ENCODE data around the gene GALNT15. TPM values are rescaled to one million over a fixed set of nuclear protein-coding genes. Genes with fewer than 3 reads are reported as not detected.

The GALNT15 gene
- total and polyA plus RNA-seq, 2 of the 4 experiments (the other 2 are of a cell fraction) = 12.8 to 19.7 TPM

DNA sequence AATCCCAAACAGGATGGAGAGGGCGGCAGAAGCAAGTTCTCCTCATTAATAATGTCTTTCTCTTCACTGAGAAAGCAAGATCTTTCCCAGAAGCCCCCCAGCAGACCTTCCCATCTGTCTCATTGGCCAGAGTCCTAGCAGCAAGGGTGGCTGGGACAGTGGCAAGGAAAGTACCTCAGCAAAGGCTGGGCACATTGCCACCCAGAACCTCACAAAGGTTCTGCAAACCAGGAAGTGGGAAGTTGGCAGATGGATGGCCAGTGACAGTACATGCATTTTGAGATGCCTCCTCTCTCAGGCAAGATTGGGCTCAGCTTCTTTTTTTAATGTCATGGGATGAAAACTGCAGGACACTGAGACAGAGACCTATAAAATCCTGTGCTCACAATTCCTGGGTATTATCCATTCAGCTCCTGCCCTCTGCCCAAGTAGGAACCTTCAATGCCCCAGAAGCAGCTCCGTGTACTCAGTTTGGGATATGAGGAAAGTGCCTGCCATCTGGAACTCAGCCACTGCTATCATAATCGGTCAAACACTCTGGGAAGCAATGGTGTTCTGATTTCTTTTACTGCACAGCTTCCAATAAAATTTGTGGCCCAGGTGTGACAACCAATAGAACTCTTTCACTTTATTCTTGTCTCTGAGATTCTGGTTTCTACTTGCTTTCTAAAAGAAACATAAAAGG, 64.7 kb downstream of the GALNT15 start (continued):
- TF ChIP-seq, protein P1, sequence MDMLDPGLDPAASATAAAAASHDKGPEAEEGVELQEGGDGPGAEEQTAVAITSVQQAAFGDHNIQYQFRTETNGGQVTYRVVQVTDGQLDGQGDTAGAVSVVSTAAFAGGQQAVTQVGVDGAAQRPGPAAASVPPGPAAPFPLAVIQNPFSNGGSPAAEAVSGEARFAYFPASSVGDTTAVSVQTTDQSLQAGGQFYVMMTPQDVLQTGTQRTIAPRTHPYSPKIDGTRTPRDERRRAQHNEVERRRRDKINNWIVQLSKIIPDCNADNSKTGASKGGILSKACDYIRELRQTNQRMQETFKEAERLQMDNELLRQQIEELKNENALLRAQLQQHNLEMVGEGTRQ (IDR thresholded peaks at IDR 0.05; ENCODE audit: low read depth, low read length) = no peak

GRCh38 chr3:16239780-16240179, 65.3 kb downstream of the GALNT15 start:
- peak overlapping the region; percentile 23; the same call in 1 of the 3 replicates for H2BK15ac ChIP-seq (ENCODE audit: low read depth, low read length)
- TF ChIP-seq MAZ (IDR thresholded peaks at IDR 0.05; ENCODE audit: borderline replicate concordance, low read depth, low read length) = no peak
- no peak for TF ChIP-seq BHLHE40 (IDR thresholded peaks at IDR 0.05; ENCODE audit: low read depth, low read length)
- TF ChIP-seq, protein P2, sequence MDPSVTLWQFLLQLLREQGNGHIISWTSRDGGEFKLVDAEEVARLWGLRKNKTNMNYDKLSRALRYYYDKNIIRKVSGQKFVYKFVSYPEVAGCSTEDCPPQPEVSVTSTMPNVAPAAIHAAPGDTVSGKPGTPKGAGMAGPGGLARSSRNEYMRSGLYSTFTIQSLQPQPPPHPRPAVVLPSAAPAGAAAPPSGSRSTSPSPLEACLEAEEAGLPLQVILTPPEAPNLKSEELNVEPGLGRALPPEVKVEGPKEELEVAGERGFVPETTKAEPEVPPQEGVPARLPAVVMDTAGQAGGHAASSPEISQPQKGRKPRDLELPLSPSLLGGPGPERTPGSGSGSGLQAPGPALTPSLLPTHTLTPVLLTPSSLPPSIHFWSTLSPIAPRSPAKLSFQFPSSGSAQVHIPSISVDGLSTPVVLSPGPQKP (IDR thresholded peaks at IDR 0.05; ENCODE audit: borderline replicate concordance, low read depth, low read length) = no peak
- TF ChIP-seq FOS (IDR thresholded peaks at IDR 0.05; ENCODE audit: low read depth, low read length) = no peak
- no peak for TF ChIP-seq MXI1 (IDR thresholded peaks at IDR 0.05; ENCODE audit: borderline replicate concordance, low read depth, low read length)
- no peak for TF ChIP-seq CEBPB (IDR thresholded peaks at IDR 0.05; ENCODE audit: low read depth, low read length)
- no peak for TF ChIP-seq RAD21 (IDR thresholded peaks at IDR 0.05; ENCODE audit: low read length)
- TF ChIP-seq CHD1 (IDR thresholded peaks at IDR 0.05; ENCODE audit: low read depth, low read length) = no peak
- TF ChIP-seq, protein P1 (IDR thresholded peaks at IDR 0.05; ENCODE audit: low read depth, low read length) = no peak
- H2AFZ ChIP-seq (replicated peaks; ENCODE audit: low read length, poor library complexity) = no peak overlapping the region
- H3K56ac ChIP-seq (ENCODE audit: extremely low read depth, insufficient read depth, low read length) = no peak overlapping the region
- no peak overlapping the region for H3K4me3 ChIP-seq (ENCODE audit: insufficient read depth, low read depth, low read length)
- peak overlapping the region; percentile 36; the same call in 1 of the 2 replicates for H3K18ac ChIP-seq (ENCODE audit: low read depth, low read length)
- DNase-seq = peak; percentile 17
- WGBS, 2 experiments (ENCODE audit: extremely low coverage in 2 of 2, insufficient read length in 1 of 2) = no CpG with 5 or more reads among the region's 4 CpGs
- H2AK5ac ChIP-seq (ENCODE audit: low read depth, low read length) = no peak overlapping the region
- H3K4me1 ChIP-seq (ENCODE audit: control insufficient read depth, insufficient read depth, low read length) = peaks cover 17% of the 10 kb centered on the region
- 0 out of 2 replicates have a peak overlapping the region, but pooled peaks have one; percentile 10 for H4K5ac ChIP-seq (ENCODE audit: low read depth, low read length)
- ChIA-PET POLR2A (ENCODE audit: unreplicated experiment) (no interaction called here), CTCF (no interaction called here)
- no peaks in the 10 kb centered on the region for H3K27me3 ChIP-seq (ENCODE audit: control insufficient read depth, insufficient read depth, low read length)
- peak overlapping the region; percentile 61; the same call in 1 of the 2 replicates for H3K27ac ChIP-seq (ENCODE audit: insufficient read depth, low read length)
- peak overlapping the region; percentile 65 for H2BK120ac ChIP-seq (ENCODE audit: low read depth, low read length)
- peak overlapping the region; percentile 63; the same call in 1 of the 2 replicates for H2BK20ac ChIP-seq (ENCODE audit: low read depth, low read length)
- no peak overlapping the region for H2AK9ac ChIP-seq (replicated peaks; ENCODE audit: low read depth, low read length, poor library complexity)
- intact Hi-C loops (cut with micrococcal nuclease) = loop anchor here (2.0 to 10.0 kb wide), 2 partner anchors 57 to 605 kb away; no protein-coding TSS in a partner anchor
- peak; percentile 4; the same call in 1 of the 2 replicates for ATAC-seq (ENCODE audit: low read depth)
- no peaks in the 10 kb centered on the region for H3K79me1 ChIP-seq (ENCODE audit: low read depth in 1 of 2, low read length in 2 of 2)
- H4K20me1 ChIP-seq (ENCODE audit: insufficient read depth, low read length) = no peaks in the 10 kb centered on the region
- H3K9me1 ChIP-seq (ENCODE audit: insufficient read depth, low read length) = peaks cover 16% of the 10 kb centered on the region
- H4K8ac ChIP-seq (ENCODE audit: low read depth in 2 of 2, low read length in 2 of 2) = 0 out of 4 replicates have a peak overlapping the region, but pooled peaks of 1 of the 2 experiments have one; percentile 25
- H4K91ac ChIP-seq (ENCODE audit: insufficient read depth, low read depth, low read length) = no peak overlapping the region
- no peak overlapping the region for H3K4ac ChIP-seq (ENCODE audit: low read depth, low read length)
- H3K36me3 ChIP-seq (ENCODE audit: control insufficient read depth, insufficient read depth, low read length) = no peaks in the 10 kb centered on the region
- H2BK5ac ChIP-seq (ENCODE audit: low read depth, low read length, poor library complexity, severe bottlenecking) = peak overlapping the region; percentile 60
- no TSS peak for BruUV-seq (replicated peaks)
- 0 out of 2 replicates have a peak overlapping the region, but pooled peaks have one; percentile 48 for H3K9ac ChIP-seq (ENCODE audit: low read depth, low read length)
- no peak overlapping the region for H3K23ac ChIP-seq (ENCODE audit: low read depth, low read length)
- dilution Hi-C loops (cut with HindIII; ENCODE audit: low sequenced_read_pairs, unreplicated experiment) = no loop called here
- 0 out of 2 replicates have a peak overlapping the region, but pooled peaks have one; percentile 23 for H3K14ac ChIP-seq (replicated peaks; ENCODE audit: low read depth, low read length)
- in situ Hi-C loops (cut with MboI; ENCODE audit: low sequenced_read_pairs) = loop anchor here (5.0 to 25.0 kb wide), 3 partner anchors 57 to 602 kb away; no protein-coding TSS in a partner anchor
- H3K9me3 ChIP-seq (ENCODE audit: control insufficient read depth, insufficient read depth, low read length) = no peaks in the 10 kb centered on the region
- peak overlapping the region; percentile 10; the same call in 1 of the 2 replicates for H3K4me2 ChIP-seq (ENCODE audit: low read depth, low read length)
